ENCODE data around the gene GEMIN5. TPM values are rescaled to one million over a fixed set of nuclear protein-coding genes. Genes with fewer than 3 reads are reported as not detected.

GEMIN5 gene
- total and polyA plus RNA-seq, 2 of the 13 experiments (the other 11 are each of a cell fraction or from before 2014, with no cell fraction given): 6.6 to 28.6 TPM

- TF ChIP-seq ZNF460 (CRISPR knock-in tag; IDR thresholded peaks at IDR 0.05; ENCODE audit: borderline replicate concordance): no peak
- no peak for TF ChIP-seq ZBTB34 (CRISPR knock-in tag; IDR thresholded peaks at IDR 0.05)
- TF ChIP-seq STAG1 (CRISPR knock-in tag; IDR thresholded peaks at IDR 0.05): peak; percentile 72
- no peak for TF ChIP-seq PAF1 (CRISPR knock-in tag; IDR thresholded peaks at IDR 0.05)
- no peak for TF ChIP-seq ZNF709 (CRISPR knock-in tag; IDR thresholded peaks at IDR 0.05)
- no peak for TF ChIP-seq NFE2L2 (IDR thresholded peaks at IDR 0.05; ENCODE audit: low read length)
- no peak for TF ChIP-seq HMGXB4 (CRISPR knock-in tag; IDR thresholded peaks at IDR 0.05; ENCODE audit: borderline replicate concordance in 1 of 2, low read depth in 1 of 2)
- no peak for TF ChIP-seq CSRNP1 (CRISPR knock-in tag; IDR thresholded peaks at IDR 0.05)
- peak; percentile 8 for TF ChIP-seq TEAD3 (CRISPR knock-in tag; optimal IDR thresholded peaks at IDR 0.05; ENCODE audit: borderline replicate concordance)
- TF ChIP-seq ZNF558 (CRISPR knock-in tag; IDR thresholded peaks at IDR 0.05; ENCODE audit: borderline replicate concordance): no peak
- no peak for TF ChIP-seq MTF1 (CRISPR knock-in tag; IDR thresholded peaks at IDR 0.05)
- TF ChIP-seq ESRRA (CRISPR knock-in tag; IDR thresholded peaks at IDR 0.05; ENCODE audit: low read depth): no peak
- no peak for TF ChIP-seq NKX3-1 (CRISPR knock-in tag; IDR thresholded peaks at IDR 0.05)
- TF ChIP-seq ZNF235 (CRISPR knock-in tag; IDR thresholded peaks at IDR 0.05; ENCODE audit: borderline replicate concordance): no peak
- no peak for TF ChIP-seq ZFYVE20 (CRISPR knock-in tag; IDR thresholded peaks at IDR 0.05; ENCODE audit: borderline replicate concordance, low read depth)
- no peak for TF ChIP-seq ZHX1 (CRISPR knock-in tag; IDR thresholded peaks at IDR 0.05; ENCODE audit: low read depth)
- TF ChIP-seq ELF3 (CRISPR knock-in tag; IDR thresholded peaks at IDR 0.05): no peak
- no peak for TF ChIP-seq ZNF563 (CRISPR knock-in tag; IDR thresholded peaks at IDR 0.05)
- TF ChIP-seq MBD4 (IDR thresholded peaks at IDR 0.05; ENCODE audit: borderline replicate concordance, low read length): no peak
- no peak for TF ChIP-seq ZNF75D (CRISPR knock-in tag; IDR thresholded peaks at IDR 0.05; ENCODE audit: borderline replicate concordance)
Observed at GRCh38 chr5:154972476-154973080, 34.6 kb upstream of the GEMIN5 start (continued).

All from HepG2 (cell line).